ENCODE data around the gene DLX1.

Gene DLX1

DNA sequence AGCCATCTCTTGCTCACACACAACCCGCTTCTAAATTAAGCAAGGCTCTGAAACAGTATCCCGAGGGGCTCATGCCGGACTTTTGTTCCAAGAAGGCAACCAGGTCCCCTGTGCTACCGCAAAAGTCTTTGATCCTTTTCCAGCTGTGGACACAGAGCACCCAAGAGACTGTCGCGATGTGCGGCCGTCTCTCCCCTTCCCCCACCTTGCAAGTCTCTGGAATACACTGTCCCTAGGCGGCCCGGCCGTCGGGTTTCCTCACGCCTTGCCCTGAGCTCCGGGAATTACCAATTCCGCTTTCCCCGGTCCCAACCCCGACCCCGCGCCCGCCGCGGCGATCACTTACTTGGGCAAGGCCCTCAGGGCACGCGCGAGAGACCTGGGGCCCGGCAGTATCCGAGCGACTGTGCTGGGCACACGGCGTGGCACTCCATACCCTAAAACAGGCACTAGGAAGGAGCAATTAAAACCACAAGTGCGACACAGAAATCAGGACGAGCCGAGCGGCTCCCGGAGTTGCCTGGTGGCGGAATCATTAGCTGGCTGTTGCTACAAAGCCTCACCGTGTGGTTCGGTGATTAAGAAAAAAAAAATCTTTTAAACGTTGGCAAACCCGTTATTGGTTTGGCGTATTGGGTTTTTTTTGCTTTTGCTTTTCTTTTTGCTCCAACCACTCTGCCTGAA lies 2.2 kb upstream of the DLX1 start:
- H3K4me3 ChIP-seq (ENCODE audit: low read depth, low read length): no peak overlapping the region
- no peak for DNase-seq (ENCODE audit: low read depth)
- TF ChIP-seq, protein P1, sequence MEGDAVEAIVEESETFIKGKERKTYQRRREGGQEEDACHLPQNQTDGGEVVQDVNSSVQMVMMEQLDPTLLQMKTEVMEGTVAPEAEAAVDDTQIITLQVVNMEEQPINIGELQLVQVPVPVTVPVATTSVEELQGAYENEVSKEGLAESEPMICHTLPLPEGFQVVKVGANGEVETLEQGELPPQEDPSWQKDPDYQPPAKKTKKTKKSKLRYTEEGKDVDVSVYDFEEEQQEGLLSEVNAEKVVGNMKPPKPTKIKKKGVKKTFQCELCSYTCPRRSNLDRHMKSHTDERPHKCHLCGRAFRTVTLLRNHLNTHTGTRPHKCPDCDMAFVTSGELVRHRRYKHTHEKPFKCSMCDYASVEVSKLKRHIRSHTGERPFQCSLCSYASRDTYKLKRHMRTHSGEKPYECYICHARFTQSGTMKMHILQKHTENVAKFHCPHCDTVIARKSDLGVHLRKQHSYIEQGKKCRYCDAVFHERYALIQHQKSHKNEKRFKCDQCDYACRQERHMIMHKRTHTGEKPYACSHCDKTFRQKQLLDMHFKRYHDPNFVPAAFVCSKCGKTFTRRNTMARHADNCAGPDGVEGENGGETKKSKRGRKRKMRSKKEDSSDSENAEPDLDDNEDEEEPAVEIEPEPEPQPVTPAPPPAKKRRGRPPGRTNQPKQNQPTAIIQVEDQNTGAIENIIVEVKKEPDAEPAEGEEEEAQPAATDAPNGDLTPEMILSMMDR (conservative IDR thresholded peaks at IDR 0.05; ENCODE audit: low read depth, low read length): no peak

DNA sequence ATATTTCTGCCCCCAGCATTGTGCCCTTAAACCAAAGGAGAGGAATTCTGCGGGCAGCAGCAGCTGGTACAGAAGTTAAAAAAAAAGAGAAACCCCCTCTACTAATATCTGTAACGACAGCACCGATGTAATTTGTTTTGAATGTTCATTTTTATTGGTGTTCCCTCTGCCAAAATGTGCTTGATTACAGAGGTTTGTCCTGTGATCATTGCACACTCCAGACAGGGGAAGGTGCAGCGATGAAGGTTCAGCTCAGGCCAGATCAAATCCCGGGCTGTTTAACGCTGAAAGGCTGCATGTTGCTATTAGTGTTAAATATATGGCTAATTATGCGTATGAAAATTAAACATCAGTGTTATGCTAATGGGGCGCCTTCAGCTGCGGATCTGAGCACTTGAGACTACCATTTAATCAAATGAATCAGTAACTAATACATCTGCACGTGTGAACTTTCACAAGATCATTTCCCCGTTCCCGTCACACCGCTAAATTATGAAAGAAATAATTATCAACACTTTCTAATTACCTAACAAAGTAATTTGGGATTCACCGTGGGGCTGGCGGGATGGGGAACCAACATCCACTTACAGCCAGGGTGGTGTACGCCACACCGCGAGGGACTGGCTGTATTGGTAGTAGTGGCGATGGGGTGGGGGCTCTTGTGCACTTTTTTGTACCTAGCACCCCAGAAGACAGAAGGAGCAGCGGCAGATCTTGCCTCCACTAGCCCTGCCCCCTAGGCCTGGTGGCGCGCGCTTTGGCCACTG lies 1.5 kb upstream of the DLX1 start:
- DNase-seq (ENCODE audit: low read depth): no peak
- H3K4me3 ChIP-seq (ENCODE audit: low read depth, low read length): no peak overlapping the region
- TF ChIP-seq, protein P1 (conservative IDR thresholded peaks at IDR 0.05; ENCODE audit: low read depth, low read length): no peak

DNA sequence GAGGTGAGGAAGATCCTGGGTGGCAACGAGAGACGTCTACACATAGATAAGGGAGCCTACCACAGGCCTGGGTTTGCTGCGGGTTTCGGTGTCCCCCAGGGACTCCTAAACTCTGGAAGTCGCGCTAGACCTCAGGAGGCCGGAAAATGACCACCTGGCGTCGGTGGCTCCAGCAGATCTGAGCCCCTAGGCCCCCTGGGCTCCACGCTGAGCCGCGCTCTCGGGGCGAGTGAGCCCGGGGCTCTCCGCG lies 987 bp upstream of the DLX1 start:
- no peak for DNase-seq (ENCODE audit: low read depth)
- no peak overlapping the region for H3K4me3 ChIP-seq (ENCODE audit: low read depth, low read length)
- TF ChIP-seq, protein P1 (conservative IDR thresholded peaks at IDR 0.05; ENCODE audit: low read depth, low read length): no peak

DNA sequence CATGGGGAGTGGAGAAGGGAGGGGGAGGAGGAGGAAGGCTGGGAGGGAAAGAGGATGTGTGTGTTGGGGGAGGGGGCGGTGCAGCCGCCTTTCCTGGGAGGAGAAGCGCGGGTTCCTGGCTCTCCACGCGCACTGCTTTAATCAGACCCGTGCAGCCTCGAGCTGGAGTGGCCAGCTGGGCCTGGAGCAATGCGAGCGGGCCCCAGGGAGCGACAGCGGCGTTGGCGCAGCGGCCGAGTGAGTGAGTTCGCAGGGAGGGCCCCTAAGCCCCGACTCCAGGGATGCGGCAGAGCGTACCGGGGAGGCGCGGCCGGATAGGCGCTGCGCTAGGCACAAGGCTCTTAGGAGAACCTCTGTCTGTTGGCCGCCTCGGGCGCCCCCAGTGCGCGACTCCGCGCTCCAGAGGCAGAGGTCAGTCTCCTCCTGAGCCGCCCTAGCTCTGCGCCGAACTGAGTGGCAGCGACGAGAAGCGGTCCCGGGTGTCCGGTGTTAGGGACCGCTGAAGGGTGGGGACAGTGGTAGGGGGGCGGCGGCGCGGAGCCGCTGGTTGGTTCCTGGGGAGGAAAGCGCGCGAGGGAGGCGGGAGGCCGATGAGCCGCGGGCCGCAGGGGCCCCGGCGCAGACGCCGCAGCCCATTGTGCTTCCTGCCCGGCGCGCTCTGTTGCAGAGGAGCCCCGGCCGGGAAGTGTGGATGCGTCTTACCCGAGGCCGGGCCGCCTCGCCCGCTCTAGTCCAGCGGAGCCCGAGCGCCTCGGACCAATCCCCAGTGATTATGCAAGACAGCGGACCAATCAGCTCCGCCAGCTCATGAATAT lies 455 bp upstream of the DLX1 start:
- TF ChIP-seq, protein P1 (conservative IDR thresholded peaks at IDR 0.05; ENCODE audit: low read depth, low read length): no peak
- peak; percentile 94 for DNase-seq (ENCODE audit: low read depth)
- H3K4me3 ChIP-seq (ENCODE audit: low read depth, low read length): peak overlapping the region; percentile 43

DNA sequence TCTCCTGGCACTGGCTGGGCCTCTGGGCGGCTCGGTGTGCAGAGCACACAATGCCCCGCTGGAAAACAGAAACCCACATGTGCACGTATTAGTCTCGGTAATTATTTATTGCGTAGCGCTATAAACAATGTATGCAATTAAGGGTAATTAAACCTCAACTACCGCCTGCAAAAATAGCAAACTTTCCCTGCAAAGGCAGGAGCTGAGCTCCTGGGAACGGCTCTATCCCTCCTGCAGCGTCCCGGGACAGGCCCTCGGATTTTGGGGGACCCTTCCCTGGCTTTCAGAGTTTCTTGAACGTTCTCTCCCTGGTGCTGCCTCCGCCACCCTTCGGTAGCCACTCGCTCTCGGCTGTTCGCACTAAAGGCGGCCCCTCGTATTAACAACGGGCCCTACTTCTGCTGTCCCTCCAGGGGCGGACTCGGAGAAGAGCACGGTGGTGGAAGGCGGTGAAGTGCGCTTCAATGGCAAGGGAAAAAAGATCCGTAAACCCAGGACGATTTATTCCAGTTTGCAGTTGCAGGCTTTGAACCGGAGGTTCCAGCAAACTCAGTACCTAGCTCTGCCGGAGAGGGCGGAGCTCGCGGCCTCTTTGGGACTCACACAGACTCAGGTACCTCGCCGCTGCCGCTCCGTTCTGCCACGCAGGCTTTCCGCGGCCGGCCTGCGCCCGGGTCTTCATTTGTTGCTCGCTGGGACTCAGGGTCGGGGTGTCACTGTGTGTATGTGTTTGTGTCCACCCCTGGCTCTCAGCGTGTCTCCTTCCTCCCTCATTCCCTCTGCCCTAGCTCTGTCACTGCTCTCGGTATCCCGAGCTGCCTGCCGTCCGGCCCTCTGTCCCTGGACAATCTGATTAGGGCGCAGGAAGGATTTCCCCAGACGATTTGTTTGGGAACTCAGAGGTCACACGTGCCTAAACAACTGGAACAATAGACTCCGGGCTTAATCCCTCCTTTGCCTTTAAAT lies 1.2 kb downstream of the DLX1 start:
- TF ChIP-seq, protein P1 (conservative IDR thresholded peaks at IDR 0.05; ENCODE audit: low read depth, low read length): peak; percentile 16
- H3K4me3 ChIP-seq (ENCODE audit: low read depth, low read length): no peak overlapping the region
- DNase-seq (ENCODE audit: low read depth): no peak

DNA sequence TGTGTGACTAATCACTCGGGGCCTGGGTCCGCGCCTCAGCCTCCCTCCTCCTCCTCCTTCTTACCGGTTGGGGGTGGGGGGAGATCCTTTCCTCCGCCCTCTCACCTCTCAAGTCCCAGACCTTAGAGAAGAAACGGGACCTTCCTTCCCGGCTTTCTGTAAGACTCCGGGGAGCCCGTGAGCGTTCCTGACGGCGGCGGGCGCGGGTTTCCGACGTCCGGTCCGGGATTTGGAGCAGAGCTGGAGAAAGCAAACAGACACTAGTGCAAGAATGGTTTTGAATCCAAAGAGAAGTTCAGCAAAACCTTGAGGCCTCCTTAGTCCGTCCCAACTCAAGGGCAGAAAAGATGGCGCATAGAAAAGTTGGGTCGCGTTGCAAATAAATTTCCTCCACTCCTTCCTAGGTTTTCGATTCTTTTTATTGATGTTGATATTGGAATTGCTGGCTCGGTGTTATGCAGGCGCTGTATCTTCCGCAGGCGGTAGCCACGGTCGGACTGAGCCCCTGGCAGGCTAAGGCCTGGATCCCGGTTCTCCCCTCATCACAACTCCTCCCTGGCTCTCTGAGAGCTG lies 2.0 kb downstream of the DLX1 start:
- DNase-seq (ENCODE audit: low read depth): no peak
- TF ChIP-seq, protein P1 (conservative IDR thresholded peaks at IDR 0.05; ENCODE audit: low read depth, low read length): no peak
- H3K4me3 ChIP-seq (ENCODE audit: low read depth, low read length): no peak overlapping the region

Measured in choroid plexus epithelial cell (primary cell).